GM12874 (cell line): ENCODE data around the gene TRA2B.

Source experiments
- TF ChIP-seq, protein P1 (sequence below): IDR thresholded peaks from 2 replicates; pipeline ENCODE4 v1.5.1; 2011; ENCODE audit warnings: low read depth, mild to moderate bottlenecking, control low read depth, low read length, moderate library complexity; ENCODE audit not compliant: insufficient read depth

Gene TRA2B

GRCh38 chr3:185874119-185874518 is 63.7 kb downstream of the TRA2B start:
- TF ChIP-seq, protein P1, sequence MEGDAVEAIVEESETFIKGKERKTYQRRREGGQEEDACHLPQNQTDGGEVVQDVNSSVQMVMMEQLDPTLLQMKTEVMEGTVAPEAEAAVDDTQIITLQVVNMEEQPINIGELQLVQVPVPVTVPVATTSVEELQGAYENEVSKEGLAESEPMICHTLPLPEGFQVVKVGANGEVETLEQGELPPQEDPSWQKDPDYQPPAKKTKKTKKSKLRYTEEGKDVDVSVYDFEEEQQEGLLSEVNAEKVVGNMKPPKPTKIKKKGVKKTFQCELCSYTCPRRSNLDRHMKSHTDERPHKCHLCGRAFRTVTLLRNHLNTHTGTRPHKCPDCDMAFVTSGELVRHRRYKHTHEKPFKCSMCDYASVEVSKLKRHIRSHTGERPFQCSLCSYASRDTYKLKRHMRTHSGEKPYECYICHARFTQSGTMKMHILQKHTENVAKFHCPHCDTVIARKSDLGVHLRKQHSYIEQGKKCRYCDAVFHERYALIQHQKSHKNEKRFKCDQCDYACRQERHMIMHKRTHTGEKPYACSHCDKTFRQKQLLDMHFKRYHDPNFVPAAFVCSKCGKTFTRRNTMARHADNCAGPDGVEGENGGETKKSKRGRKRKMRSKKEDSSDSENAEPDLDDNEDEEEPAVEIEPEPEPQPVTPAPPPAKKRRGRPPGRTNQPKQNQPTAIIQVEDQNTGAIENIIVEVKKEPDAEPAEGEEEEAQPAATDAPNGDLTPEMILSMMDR = no peak

GRCh38 chr3:185867650-185868049 is 70.2 kb downstream of the TRA2B start:
- TF ChIP-seq, protein P1 = no peak

DNA sequence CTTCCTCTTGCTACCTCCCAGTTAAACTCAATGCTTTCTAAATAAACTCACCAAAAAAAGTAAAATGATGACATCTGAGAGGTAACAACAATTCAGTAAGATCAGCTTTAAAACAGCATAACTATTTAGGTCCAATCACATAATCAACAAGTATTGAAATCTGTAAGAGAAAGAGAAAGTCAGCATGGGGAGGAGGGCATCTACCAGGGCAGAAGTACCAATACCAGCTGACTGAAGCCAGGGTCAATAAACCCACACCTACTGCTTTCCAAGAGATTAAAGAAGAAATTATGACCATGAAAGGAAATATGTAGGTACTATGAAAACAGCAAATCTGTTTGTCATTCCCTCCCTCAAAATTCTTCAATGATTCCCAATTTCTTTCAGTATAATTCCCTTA is 70.8 kb downstream of the TRA2B start:
- TF ChIP-seq, protein P1 = no peak

- TF ChIP-seq, protein P1 = no peak
Observed at GRCh38 chr3:185866555-185866954, 71.3 kb downstream of the TRA2B start.
